Breast epithelium (tissue), 3 donors: Measurements from ENCODE around the gene KLK7.

ENCODE experiments used
- POLR2A ChIP-seq: fragments of 450-650 bp; IDR thresholded peaks from one replicate; pipeline ENCODE4 v1.6.1; 2016; ENCODE audit warnings: antibody characterized with exemption, mild to moderate bottlenecking, moderate library complexity
- POLR2AphosphoS5 ChIP-seq, 3 donors: sonication (generic); formaldehyde crosslinking; IDR thresholded peaks; one replicate each; pipeline ENCODE4 v1.6.1; 2017; ENCODE audit warnings: antibody characterized with exemption in 3 of 3

DNA sequence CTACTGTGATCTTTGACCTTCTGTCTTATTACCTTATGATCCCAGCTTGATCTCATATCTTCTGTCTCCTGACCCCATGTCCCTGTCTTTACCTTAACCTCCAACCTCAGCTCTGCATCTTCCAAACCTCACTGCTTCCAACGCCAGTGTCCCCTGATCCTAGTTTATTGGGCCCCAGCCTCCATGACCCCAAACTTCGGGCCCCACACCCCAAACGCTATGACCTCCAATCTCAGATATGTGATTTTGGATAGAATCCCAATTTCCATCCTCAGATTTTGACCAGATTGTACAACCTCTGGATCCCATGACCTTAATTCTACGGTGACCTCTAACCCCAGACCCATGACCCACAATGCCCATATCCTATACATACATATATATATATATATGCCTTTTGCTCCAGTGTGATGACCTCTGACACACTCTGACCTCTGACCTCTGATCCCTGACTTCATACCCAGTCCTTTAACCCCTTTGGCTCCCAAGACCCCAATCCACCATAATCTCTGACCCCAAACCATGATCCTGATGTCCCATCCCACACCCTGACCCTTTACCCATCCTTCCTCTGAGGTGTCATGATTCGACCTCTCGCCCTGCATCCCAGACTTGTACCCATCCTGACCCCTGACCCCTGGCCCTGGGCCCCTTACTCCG, 47.6 kb upstream of the KLK7 start:
- no peak for TF ChIP-seq POLR2AphosphoS5 (IDR thresholded peaks at IDR 0.05)
- TF ChIP-seq POLR2A = no peak
